AG08395 (cell line): ENCODE results near the gene CFAP299.

Source experiments
- DNase-seq: peaks from one replicate; pipeline ENCODE4 v3.0.0; 2012; ENCODE audit warnings: mixed read lengths, low spot score

Gene CFAP299

GRCh38 chr4:80447493-80447892, 112.0 kb downstream of the CFAP299 start:
- DNase-seq: no peak

GRCh38 chr4:80448056-80448455, 112.5 kb downstream of the CFAP299 start:
- no peak for DNase-seq

GRCh38 chr4:80452055-80452454, 116.5 kb downstream of the CFAP299 start:
- no peak for DNase-seq

DNA sequence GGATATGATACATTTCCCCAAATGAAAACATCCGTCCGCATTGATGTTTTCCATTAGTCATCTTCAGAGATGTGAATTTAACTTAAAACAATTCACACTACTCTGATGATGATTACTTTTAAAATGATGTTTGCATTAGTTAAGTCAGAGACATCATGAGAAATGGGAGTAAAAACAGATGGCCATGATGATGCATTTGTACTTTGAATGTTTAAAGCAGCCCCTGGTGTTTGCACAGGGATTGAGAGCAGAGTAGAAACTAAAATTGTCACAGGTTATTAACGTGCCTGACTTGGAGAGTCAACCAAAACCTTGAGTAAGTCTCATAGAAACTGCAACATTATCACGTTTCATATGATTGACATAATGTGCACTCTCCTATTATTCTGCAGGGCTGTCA, 117.2 kb downstream of the CFAP299 start:
- DNase-seq: no peak

DNA sequence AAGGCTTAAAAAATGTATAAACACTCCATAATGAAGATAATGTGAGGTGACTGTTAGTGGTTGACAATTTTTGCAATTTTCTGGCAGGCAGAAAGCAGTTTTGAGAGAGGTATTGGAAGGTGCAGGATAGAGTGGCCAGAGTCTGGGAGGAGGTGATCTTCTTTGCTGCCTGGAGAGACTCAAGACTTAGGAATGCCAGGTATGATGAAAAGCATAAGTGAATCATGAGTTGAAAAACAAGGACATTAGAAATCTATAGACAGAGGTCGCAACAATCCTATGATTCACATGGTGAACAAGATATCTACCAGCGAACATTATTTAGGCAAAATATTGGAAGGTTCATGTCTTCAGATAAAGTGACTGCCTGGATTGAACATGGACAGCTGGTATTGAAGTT, 118.5 kb downstream of the CFAP299 start:
- no peak for DNase-seq

- no peak for DNase-seq
Observed at GRCh38 chr4:80454556-80454955, 119.0 kb downstream of the CFAP299 start.

DNA sequence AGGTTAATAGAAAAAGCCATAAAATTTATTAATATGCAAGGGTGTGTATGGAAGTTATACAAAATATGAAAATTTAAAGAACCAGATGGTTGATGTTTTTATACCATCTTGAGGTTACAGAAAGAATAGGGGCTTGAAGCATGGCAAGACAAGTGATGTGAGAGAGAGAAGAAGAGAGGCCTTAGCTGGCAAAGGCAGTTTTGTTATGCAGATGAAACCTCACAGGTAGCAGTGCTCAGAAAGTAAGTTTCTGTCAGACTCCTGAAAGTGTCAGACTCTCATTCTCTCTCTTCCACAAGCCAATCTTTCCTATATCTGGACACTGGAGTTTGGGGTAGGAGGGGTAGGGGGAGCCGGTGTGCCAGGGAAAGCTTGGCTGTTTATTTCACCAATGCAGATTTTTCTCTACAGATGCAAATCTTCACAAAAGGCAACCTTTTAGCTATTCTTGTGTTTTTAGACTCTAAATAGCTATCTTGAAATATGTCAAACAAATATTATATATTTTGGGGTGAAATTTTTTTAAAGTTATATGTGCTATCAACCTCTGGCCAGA, 124.5 kb downstream of the CFAP299 start:
- no peak for DNase-seq

GRCh38 chr4:80461412-80461811, 125.9 kb downstream of the CFAP299 start:
- no peak for DNase-seq

DNA sequence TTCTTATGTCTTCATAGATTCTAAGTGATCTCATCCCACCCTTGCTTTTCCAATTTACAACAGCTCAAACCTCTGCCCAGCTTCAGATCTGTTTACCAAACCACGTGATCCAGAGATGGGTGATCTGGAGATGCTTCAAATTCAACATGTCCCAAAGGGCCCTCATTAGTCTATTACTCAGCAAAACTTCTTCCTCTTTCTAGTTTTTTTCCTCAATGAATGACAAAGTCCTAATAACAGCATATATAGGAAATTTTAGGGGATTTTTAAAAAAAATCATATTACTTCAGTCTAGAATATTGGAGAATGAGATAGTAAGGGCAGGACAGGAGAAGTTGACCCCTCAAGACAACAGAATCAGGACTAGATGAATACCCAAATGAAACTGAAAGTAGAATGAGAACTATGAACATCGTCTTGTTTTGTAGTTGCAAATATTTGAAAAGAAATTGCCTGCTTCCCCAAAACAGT, 127.1 kb downstream of the CFAP299 start:
- no peak for DNase-seq

DNA sequence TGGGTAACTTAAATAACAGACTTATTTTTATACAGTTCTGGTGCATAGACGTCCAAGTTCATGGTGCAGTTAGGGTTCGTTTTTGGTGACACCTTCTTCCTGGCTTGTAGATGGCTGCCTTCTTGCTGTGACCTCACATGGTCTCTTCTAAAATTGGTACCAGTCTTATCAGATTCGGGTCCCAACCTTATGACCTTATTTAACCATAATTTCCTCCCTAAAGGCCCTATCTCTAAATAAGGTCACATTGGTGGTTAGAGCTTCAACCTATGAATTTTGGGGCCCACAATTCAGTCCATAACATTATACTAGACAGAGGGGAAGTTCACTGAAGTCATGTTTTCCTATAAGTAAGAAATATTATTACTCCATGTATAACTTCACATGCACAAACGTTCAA, 128.0 kb downstream of the CFAP299 start:
- no peak for DNase-seq

GRCh38 chr4:80465238-80465637, 129.7 kb downstream of the CFAP299 start:
- no peak for DNase-seq

DNA sequence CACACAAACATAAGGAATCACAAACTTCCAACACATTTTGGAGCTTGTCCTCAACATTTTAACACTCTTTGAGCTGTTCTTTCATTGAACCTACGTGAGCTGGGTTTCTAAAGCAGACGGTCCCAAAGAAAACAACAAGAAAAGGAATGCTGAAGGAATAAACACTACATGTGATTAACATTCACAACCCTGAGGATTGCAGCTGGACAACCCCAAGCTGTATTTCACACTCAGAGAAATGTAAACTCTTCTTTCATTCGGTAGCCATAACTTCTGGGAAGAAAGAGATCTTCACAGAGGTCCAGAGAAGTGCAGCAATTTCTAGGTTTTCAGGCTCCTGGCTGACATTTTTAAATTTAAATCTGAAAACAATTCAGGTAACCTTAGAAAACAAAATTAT, 130.2 kb downstream of the CFAP299 start:
- no peak for DNase-seq

DNA sequence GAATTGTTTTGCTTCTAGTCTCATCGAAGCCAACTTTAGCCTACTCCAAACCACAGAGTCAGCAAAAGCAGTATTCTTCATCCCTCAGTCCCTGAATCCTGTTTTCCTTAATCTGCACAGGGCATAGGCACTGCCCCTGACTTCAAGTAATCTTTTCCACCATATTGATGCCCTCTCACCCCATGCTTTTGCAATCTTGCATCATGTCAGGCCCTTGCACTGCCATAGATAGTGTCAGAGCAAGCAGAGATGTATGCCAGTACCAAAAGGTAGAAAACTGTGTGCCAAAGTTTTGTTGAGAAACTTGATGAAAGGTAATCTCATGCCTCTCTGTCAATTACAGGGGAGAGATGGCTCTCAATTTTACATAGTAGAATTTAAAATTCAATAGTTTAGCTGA, 131.1 kb downstream of the CFAP299 start:
- DNase-seq: no peak

GRCh38 chr4:80471756-80472155, 136.2 kb downstream of the CFAP299 start:
- no peak for DNase-seq

DNA sequence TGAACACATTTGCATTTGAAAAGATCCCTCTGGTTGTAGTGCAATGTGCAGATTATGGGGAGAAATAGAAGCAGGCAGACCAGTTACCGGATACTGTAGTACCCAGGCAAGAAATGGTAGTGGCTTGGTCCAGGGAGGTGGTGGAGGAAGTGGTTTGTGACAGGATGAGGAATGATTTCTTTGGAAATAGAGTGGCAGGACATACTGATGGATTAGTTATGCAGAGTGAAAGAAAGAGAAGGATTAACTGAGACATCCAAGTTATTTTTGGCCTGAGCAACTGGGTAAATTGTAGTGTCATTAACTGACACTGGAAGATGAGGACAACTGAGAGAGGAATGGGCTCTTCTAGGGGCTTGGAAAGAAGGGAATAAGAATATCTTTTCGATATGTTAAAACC, 139.7 kb downstream of the CFAP299 start:
- no peak for DNase-seq

DNA sequence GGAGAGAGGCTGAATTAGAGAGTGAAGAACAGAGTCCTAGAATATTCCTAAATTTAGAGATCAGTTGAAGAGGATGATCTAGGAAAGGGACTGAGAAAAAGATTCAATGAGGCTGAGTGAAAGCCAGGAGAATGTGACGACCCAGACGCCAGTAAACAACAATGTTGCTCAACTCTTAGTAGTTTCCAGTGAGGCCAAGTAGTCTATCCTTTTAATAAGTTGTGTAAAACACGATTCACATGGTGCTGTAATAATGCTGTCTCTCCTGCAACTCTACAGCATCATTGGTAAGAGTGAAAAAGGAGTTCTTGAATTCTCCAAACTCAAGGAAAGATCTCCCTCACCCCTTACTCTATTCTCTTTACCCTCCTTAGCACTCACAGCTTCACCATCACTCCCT, 140.3 kb downstream of the CFAP299 start:
- peak; percentile 3 for DNase-seq

DNA sequence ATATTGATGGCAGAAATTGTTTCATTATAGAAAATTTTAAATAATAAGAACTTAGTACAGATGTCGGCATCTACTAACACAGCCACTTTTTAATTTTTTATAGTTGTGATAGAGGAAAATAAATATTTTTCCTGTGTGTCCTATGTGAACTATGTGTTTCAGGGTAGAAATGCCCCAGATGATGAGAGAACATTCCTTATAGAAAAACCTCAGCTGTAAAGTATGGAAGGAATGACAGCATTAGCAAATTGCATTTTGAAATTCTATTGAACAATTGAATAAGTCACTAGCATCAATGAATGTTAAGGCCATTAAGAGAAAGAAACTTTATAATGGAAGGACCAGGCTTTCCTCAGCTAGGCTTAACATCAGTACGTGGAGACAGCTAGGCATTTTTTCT, 149.2 kb downstream of the CFAP299 start:
- no peak for DNase-seq

- DNase-seq: no peak
Observed at GRCh38 chr4:80486603-80487002, 151.1 kb downstream of the CFAP299 start.

DNA sequence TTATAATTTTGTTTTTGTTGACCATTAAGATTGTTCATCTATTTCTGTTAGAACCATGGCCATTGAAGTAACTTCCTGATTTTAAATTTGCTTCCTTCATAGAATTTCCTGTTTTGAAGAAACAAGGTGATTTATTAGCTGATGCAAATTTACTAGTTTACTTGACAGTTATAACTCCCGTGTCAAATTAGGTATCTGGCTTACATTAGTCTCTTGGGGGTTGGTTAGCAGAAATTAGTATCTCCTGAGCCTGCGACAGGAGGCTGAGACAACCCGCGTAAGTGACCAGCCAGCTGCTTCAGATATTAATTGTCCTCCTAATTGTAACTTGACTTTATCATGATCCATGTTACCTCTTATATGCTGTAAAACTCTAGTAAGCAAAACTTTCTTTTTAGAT, 154.3 kb downstream of the CFAP299 start:
- DNase-seq: no peak

GRCh38 chr4:80492761-80493160, 157.2 kb downstream of the CFAP299 start:
- DNase-seq: no peak

DNA sequence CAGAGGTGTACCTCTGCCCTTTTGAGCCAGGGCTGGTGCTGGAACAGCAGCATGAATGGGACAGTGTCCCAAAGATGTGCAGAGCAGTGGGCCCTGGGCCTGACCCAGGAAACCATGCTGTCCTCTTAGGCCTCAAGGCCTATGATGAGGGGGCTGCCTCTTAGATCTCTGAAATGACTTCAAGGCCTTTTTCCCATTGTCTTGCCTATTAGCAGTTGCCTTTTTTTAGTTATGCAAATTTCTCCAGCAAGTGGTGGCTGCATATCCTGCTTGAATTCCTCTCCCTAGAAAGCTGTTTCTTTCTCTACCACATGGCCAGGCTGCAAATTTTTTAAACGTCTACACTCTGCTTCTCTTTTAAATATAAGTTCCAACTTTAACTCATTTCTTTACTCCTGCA, 160.3 kb downstream of the CFAP299 start:
- no peak for DNase-seq

- DNase-seq: no peak
Observed at GRCh38 chr4:80498725-80499124, 163.2 kb downstream of the CFAP299 start.

DNA sequence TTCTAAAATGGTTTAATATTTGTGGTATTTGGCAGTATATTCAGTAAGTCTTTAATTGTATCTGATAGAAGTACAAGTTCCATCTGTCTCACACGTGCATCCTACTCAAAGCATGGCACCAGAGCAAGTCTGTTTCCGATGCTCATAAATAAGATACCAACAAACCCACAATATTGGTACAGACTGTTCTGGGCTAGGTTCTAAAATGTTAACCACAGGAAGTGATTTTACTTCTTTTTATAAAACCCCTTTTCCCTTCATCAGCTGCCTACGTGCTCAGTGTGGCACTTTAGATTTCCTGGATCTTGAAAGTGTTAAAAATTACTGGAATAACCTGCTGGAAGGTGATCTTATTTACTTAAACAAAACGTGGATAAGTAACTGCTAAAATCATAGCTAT, 165.1 kb downstream of the CFAP299 start:
- DNase-seq: peak; percentile 4

- DNase-seq: no peak
Observed at GRCh38 chr4:80507077-80507476, 171.5 kb downstream of the CFAP299 start.

DNA sequence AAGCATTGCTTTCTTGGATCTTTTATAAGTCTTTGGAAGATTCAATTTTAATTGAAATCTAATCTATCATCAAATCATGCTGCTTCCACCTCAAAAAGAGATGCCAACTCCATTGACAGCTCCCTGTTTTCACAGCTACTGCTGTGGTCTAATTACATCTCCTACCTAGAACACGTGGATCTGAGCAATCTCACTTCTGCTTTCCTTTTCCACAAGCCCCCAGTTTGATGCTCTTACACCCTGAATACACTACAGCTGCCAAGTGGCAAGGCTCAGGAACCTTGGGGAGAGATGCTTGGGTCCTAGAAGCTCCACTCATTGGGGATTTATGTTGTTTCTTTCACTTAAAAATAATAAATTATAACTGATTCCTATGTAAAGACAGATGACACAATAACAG, 172.0 kb downstream of the CFAP299 start:
- no peak for DNase-seq
